Muscle of leg (tissue), 11 donors: Measurements from ENCODE around the gene BRME1. TPM values are rescaled to one million over a fixed set of nuclear protein-coding genes. Genes with fewer than 3 reads are reported as not detected.

Experiments used
- DNase-seq: peaks from one replicate; pipeline ENCODE4 v3.0.0; 2013
- H3K27ac ChIP-seq: one replicate; pipeline ENCODE4 v1.5.1; 2013; ENCODE audit warnings: mild to moderate bottlenecking, low read length, control low read depth
- H3K27me3 ChIP-seq: one replicate; pipeline ENCODE4 v1.6.1; 2013; ENCODE audit warnings: low read length; ENCODE audit not compliant: control insufficient read depth, insufficient read depth
- H3K36me3 ChIP-seq: one replicate; pipeline ENCODE4 v1.6.1; 2013; ENCODE audit warnings: low read length; ENCODE audit not compliant: control insufficient read depth, insufficient read depth
- H3K4me1 ChIP-seq: one replicate; pipeline ENCODE4 v1.6.1; 2013; ENCODE audit warnings: low read length; ENCODE audit not compliant: control insufficient read depth, insufficient read depth
- H3K4me3 ChIP-seq: one replicate; pipeline ENCODE4 v1.5.1; 2013; ENCODE audit warnings: low read length, control low read depth
- H3K9me3 ChIP-seq: replicated peaks from 2 replicates; pipeline ENCODE4 v1.6.1; 2013; ENCODE audit warnings: low read depth, low read length; ENCODE audit not compliant: control insufficient read depth
- WGBS: methylation state at CpG from one replicate; pipeline ENCODE4 v1.1.5; 2013; ENCODE audit warnings: missing lambda C conversion rate; ENCODE audit not compliant: insufficient coverage; 5-methylcytosine and 5-hydroxymethylcytosine counted together
- polyA plus RNA-seq, 8 donors: library from polyadenylated mRNA; unstranded; fragments of 120-200 nt; gene quantifications; one replicate each; pipeline versions ENCODE4 v1.2.1 to v1.2.3, GENCODE V29; 2013; ENCODE audit warnings: inconsistent platforms in 1 of 8, low replicate concordance in 1 of 8; ENCODE audit not compliant: insufficient read length in 8 of 8, insufficient read depth in 1 of 8
- total RNA-seq: library from RNA; stranded (reverse); fragments of 120-200 nt; gene quantifications from one replicate; pipeline ENCODE4 v1.2.4, GENCODE V29; 2013

The BRME1 gene
- total and polyA plus RNA-seq, 9 donors, result 2.1 to 6.1 (median 3.7) TPM

DNA sequence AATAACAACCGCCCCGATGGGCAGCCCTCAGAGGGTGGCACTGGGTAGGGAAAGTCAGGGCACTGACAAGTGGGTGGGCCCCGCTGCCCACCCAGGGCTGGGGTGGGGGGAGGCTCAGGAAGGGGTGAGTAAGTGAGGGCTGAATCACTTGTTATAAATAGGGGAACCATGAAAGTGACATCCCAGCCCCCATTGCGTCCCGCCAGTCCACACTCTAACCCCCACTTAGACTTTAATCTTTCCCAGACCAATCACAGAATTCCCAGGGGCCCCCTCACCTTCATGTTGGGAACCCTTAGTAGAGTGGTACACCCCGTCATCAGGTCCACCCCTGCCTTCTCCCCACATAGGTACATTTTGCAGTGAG, 66.0 kb downstream of the BRME1 start:
- Histone ChIP-seq H3K27me3 (no peaks in the 10 kb centered on the region), H3K9me3 (no peaks in the 10 kb centered on the region), H3K4me1 (peaks cover 76% of the 10 kb centered on the region), H3K36me3 (peaks cover 36% of the 10 kb centered on the region), H3K27ac (peak overlapping the region; percentile 98), H3K4me3 (peak overlapping the region; percentile 87)
- 14% methylated on average over 4 of the region's 6 CpGs for WGBS
- DNase-seq, result no peak

DNA sequence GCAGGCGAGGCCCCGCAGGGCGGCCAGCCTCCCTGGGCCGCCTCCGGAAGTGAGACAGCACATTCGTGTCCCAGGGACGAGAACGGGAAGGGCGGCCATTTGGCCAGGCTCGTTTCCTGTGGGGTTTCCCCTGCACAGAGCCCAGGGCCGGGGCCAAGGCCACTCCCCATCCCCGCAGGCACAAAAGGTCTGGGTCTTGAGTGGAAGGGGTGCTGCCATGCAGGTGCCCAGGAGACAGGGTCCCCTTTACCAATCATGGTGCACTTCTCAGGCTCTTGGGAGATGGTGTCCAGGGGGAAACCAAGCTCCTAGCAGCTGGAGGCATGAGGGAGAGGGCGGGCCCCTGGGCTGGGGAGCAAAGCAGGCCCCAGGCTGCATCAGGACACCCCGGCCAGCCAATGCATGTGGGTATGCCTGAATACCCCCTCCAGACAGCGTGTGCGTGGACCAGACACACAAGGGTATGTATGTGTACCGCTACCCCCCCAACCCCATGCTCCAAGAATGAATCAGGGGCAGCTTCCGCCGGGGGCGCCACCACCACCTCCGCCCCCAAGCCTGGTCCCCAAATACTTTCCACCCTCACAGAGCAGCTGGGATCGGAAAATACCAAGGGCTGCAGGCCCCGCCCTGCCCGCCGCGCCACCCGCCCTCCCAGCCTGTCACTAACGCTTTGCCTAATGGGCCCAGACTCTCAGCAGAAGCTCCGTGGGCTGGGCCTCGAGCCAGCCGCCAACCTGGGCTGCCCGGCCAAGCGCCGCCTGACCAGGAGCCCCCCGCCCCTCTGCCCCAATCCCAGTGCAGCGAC, 66.6 kb downstream of the BRME1 start:
- 2% methylated on average over 24 of the region's 36 CpGs for WGBS
- peaks cover 41% of the 10 kb centered on the region for H3K36me3 ChIP-seq
- DNase-seq, result peak; percentile 94
- H3K4me3 ChIP-seq, result peak overlapping the region; percentile 87
- no peaks in the 10 kb centered on the region for H3K27me3 ChIP-seq
- peak overlapping the region; percentile 98 for H3K27ac ChIP-seq
- no peaks in the 10 kb centered on the region for H3K9me3 ChIP-seq
- peaks cover 76% of the 10 kb centered on the region for H3K4me1 ChIP-seq

DNA sequence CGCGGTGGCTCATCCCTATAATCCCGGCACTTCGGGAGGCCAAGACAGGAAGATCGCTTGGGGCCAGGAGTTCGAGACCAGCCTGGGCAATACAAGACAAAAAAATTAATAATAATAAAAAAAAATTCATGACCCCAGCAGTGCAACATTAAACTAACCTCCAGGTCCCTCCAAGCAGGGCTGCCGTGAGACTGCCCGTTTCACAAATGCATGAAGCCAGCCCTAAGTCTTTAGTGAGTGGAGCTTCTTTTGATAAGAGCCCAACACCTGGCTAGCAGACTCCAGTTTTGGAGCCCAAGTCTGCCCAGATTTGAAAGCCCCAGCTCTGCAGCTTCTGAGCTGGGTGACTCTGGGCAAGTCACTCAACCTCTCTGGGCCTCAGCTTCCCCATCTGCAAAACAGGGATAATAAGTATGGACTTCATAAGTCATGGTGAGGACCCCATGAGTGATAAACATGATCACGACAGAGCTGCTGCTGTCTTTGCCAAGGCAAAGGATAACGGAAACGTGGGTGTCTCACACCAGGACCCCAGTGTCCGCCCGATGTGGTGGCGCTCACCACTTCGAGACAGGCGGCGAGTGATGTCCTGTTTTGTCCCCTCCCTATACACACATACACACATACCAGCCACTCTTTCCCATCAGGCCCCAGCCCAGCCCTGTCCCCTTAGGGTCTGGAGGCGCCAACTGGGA, 67.3 kb downstream of the BRME1 start:
- H3K27ac ChIP-seq, result peak overlapping the region; percentile 98
- H3K9me3 ChIP-seq, result no peaks in the 10 kb centered on the region
- WGBS, result 30% methylated on average over 12 of the region's 18 CpGs
- peak overlapping the region; percentile 87 for H3K4me3 ChIP-seq
- no peaks in the 10 kb centered on the region for H3K27me3 ChIP-seq
- no peak for DNase-seq
- H3K4me1 ChIP-seq, result peaks cover 76% of the 10 kb centered on the region
- peaks cover 49% of the 10 kb centered on the region for H3K36me3 ChIP-seq

DNA sequence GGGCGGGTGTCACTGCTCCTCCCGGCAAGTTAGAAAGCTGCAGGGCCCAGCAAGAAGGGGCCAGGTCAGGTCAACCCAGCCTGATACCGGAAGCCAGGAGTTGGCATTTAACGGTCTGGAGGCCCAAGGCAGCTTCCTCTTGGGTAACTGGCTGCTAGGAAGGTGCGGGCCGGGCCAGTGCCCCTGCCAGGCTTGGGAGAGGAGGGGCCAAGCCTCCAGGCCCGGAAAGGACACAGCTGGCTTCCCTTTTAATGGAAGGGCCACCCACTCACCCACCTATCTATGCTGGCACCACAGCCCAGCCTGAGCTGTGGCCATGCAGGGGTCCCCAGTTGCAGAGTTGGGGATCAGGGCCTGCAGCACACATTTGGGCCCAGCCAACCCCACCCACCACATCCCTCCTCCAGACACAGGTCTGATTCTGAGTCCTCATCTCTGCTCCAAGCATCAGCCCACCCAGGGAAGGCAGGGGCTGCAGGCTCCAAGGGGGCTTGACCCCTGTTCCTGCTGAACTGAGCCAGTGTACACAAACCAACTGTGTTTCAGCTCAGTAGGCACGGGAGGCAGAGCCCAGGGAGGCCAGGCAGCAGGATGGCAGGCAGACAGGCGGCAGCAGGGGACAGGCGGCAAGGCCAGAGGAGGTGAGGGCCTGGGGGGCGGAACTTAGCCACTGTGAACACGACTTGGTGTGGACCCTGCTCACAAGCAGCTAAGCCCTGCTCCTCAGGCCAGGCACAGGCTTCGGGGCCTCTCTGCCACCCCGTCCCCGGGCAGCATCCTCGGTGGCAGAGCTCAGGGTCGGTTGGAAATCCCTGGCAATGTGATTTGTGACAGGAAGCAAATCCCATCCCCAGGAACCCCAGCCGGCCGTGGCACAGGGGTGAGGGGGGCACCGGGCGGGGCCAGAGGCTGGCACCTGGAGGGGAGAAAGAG, 69.9 kb downstream of the BRME1 start:
- 66% methylated on average over 15 of the region's 21 CpGs for WGBS

DNA sequence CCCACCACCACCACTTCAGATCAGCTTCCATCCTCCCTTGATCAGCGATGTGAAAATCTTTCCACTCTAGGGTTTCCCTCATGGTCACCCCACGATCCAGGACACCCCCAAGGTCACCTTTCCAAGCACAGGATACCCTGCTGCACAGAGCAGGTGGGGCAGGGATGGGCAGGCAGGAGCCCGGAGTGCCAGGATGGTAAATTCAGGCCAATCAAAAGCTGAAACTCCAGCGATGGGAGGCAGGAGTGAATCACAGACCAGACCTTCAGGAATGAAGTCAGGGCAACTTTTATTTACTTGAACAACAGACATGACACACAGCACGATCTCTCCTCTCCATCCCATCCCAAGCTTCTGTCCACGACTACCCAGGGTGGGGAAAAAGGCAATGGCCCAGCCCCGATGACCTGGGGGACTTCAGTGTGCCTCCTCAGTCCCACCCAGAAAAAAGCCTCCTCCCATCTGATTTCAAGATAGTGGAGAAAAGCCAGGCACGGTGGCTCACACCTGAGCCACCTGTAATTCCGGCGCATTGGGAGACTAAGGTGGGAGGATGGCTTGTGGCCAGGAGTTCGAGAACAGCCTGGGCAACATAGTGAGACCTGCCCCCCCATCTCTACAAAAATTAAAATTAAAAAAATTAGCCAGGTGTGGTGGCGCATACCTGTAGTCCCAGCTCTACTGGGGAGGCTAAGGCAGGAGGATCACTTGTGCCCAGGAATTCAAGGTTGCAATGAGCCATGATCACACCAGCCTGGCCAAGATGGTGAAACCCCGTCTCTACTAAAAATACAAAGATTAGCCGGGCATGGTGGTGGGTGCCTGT, 71.5 kb downstream of the BRME1 start:
- Histone ChIP-seq H3K4me3 (peak overlapping the region; percentile 31), H3K36me3 (peaks cover 62% of the 10 kb centered on the region), H3K4me1 (peaks cover 52% of the 10 kb centered on the region), H3K9me3 (no peaks in the 10 kb centered on the region), H3K27ac (peak overlapping the region; percentile 62), H3K27me3 (no peaks in the 10 kb centered on the region)
- no peak for DNase-seq
- WGBS, result 86% methylated on average over 2 of the region's 14 CpGs

More for the DNA sequence above, 69.9 kb downstream of the BRME1 start:
- no peaks in the 10 kb centered on the region for H3K27me3 ChIP-seq
- H3K36me3 ChIP-seq, result peaks cover 51% of the 10 kb centered on the region
- no peaks in the 10 kb centered on the region for H3K9me3 ChIP-seq
- H3K4me3 ChIP-seq, result no peak overlapping the region
- peaks cover 68% of the 10 kb centered on the region for H3K4me1 ChIP-seq
- H3K27ac ChIP-seq, result peak overlapping the region; percentile 86
- peak; percentile 56 for DNase-seq

DNA sequence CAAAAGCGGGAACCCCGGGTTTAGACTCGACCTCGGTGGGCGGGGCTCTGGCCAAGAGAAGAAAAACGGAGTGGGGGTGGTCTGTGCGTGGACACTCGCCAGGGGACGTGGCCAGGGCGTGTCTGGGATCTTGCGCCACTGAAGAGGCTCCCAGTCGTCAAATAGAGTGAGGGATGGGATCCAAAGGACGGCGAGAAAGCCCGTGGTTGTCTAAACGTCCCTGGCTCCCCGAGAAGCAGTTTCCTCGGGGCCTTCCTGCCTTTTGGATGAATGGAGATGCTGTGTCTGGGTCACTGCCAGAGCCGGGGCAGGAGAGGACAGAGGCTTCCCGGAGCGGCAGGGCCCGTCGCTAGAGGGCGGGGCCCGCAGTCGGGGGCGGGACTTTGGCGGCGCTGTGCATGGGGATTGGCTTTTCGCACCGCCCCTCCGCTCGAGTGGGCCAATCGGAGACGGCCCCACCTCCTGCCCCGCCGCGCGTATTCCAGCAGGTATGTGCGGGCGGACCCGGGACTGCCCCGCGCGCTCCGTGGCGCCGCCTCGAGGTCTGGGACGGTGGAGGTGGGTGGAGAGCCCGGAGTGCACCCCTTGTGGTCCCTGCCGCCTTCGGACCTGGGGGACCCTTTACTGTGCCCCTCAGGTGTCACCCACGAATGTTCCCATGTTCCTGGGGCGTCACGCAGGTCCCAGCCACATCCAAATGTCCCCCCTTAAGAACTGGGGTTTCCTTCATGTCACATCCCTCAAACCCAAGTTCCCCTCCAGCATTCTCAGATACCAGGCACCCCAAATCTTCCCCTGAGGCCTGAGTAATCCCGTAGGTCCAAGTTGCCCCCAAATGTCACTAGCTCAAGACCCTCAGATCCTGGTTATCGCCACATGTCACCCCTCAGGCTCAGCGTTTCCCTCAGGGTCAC, 72.3 kb downstream of the BRME1 start:
- peak; percentile 95 for DNase-seq
- Histone ChIP-seq H3K4me1 (peaks cover 43% of the 10 kb centered on the region), H3K9me3 (no peaks in the 10 kb centered on the region), H3K27ac (peak overlapping the region; percentile 79), H3K36me3 (peaks cover 64% of the 10 kb centered on the region), H3K27me3 (no peaks in the 10 kb centered on the region), H3K4me3 (peak overlapping the region; percentile 31)
- 7% methylated on average over 54 of the region's 59 CpGs for WGBS

Other genes with a start within 250 kb of the BRME1 start
- gene MRI1, start 141.6 kb downstream of the BRME1 start, total RNA-seq, result 25.8 TPM
- gene MRI1, start 141.6 kb downstream of the BRME1 start, polyA plus RNA-seq, result 10 to 100 TPM; 15.6 to 27.9 (median 20.2) TPM
- 107 TPM for gene C19orf53, start 131.7 kb downstream of the BRME1 start, total RNA-seq
- 100 to 1,000 TPM; 108 to 139 (median 120) TPM for gene C19orf53, start 131.7 kb downstream of the BRME1 start, polyA plus RNA-seq
- gene ZSWIM4, start 110.7 kb downstream of the BRME1 start, total RNA-seq, result 1.5 TPM
- gene ZSWIM4, start 110.7 kb downstream of the BRME1 start, polyA plus RNA-seq, result 1 to 10 TPM; 3.1 to 6.1 (median 4.5) TPM
- gene NANOS3, start 29.0 kb downstream of the BRME1 start, total RNA-seq, result 2.6 TPM
- 1 to 10 TPM in 7 of 8 donors, under 1 TPM in 1; 0.71 to 3.4 (median 1.4) TPM for gene NANOS3, start 29.0 kb downstream of the BRME1 start, polyA plus RNA-seq
- gene CC2D1A, start 84 bp upstream of the BRME1 start, total RNA-seq, result 8.7 TPM
- 10 to 100 TPM; 12.0 to 18.6 (median 15.3) TPM for gene CC2D1A, start 84 bp upstream of the BRME1 start, polyA plus RNA-seq
- gene PODNL1, start 32.3 kb upstream of the BRME1 start, total RNA-seq, result 0.09 TPM
- gene PODNL1, start 32.3 kb upstream of the BRME1 start, polyA plus RNA-seq, result 1 to 10 TPM in 2 of 8 donors, under 1 TPM in 6; 0.63 to 1.4 (median 0.98) TPM
- 14.9 TPM for gene DCAF15, start 46.4 kb upstream of the BRME1 start, total RNA-seq
- gene DCAF15, start 46.4 kb upstream of the BRME1 start, polyA plus RNA-seq, result 10 to 100 TPM; 18.6 to 26.1 (median 21.5) TPM
- 1.8 TPM for gene RFX1, start 100.2 kb upstream of the BRME1 start, total RNA-seq
- 1 to 10 TPM; 6.2 to 9.5 (median 7.3) TPM for gene RFX1, start 100.2 kb upstream of the BRME1 start, polyA plus RNA-seq
- not detected for gene RLN3, start 122.0 kb upstream of the BRME1 start, total RNA-seq
- not detected for gene RLN3, start 122.0 kb upstream of the BRME1 start, polyA plus RNA-seq
- gene IL27RA, start 125.6 kb upstream of the BRME1 start, total RNA-seq, result 3.4 TPM
- gene IL27RA, start 125.6 kb upstream of the BRME1 start, polyA plus RNA-seq, result 1 to 10 TPM; 1.9 to 6.1 (median 4.1) TPM
- gene PALM3, start 156.0 kb upstream of the BRME1 start, total RNA-seq, result 0.18 TPM
- gene PALM3, start 156.0 kb upstream of the BRME1 start, polyA plus RNA-seq, result 1 to 10 TPM in 5 of 8 donors, under 1 TPM in 3; 0.33 to 2.3 (median 1.2) TPM
- 0.62 TPM for gene MISP3, start 166.7 kb upstream of the BRME1 start, total RNA-seq
- 1 to 10 TPM in 2 of 8 donors, under 1 TPM in 6; 0.65 to 1.4 (median 0.78) TPM for gene MISP3, start 166.7 kb upstream of the BRME1 start, polyA plus RNA-seq
- gene C19orf67, start 179.7 kb upstream of the BRME1 start, total RNA-seq, result 0.18 TPM
- gene C19orf67, start 179.7 kb upstream of the BRME1 start, polyA plus RNA-seq, result not detected
- gene SAMD1, start 184.6 kb upstream of the BRME1 start, total RNA-seq, result 27.1 TPM
- gene SAMD1, start 184.6 kb upstream of the BRME1 start, polyA plus RNA-seq, result 10 to 100 TPM; 38.3 to 53.6 (median 44.8) TPM
- 121 TPM for gene PRKACA, start 211.6 kb upstream of the BRME1 start, total RNA-seq
- gene PRKACA, start 211.6 kb upstream of the BRME1 start, polyA plus RNA-seq, result 100 to 1,000 TPM; 303 to 485 (median 426) TPM
- gene ASF1B, start 230.5 kb upstream of the BRME1 start, total RNA-seq, result 6.6 TPM
- gene ASF1B, start 230.5 kb upstream of the BRME1 start, polyA plus RNA-seq, result 10 to 100 TPM in 7 of 8 donors, 1 to 10 TPM in 1; 8.2 to 15.1 (median 12.7) TPM